ENCODE measurements around the gene CCNDBP1. TPM values are rescaled to one million over a fixed set of nuclear protein-coding genes. Genes with fewer than 3 reads are reported as not detected.

Gene CCNDBP1
- total RNA-seq, 1 donor from 2014 or later: 71.0 TPM

DNA sequence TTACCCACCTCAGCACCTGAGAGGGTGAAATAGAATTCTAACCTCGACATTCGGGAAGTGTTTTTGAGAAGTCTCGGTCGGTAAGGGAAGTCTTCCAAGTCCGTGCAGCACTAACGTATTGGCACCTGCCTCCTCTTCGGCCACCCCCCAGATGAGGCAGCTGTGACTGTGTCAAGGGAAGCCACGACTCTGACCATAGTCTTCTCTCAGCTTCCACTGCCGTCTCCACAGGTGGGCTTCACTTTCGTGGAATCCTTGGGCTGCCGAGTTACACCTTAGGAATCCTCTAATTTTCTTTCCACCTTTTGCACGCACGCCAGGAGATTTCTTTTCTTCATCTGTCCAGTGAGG, 775 bp downstream of the CCNDBP1 start:
- intact Hi-C loops (cut with DNase I): no loop called here

DNA sequence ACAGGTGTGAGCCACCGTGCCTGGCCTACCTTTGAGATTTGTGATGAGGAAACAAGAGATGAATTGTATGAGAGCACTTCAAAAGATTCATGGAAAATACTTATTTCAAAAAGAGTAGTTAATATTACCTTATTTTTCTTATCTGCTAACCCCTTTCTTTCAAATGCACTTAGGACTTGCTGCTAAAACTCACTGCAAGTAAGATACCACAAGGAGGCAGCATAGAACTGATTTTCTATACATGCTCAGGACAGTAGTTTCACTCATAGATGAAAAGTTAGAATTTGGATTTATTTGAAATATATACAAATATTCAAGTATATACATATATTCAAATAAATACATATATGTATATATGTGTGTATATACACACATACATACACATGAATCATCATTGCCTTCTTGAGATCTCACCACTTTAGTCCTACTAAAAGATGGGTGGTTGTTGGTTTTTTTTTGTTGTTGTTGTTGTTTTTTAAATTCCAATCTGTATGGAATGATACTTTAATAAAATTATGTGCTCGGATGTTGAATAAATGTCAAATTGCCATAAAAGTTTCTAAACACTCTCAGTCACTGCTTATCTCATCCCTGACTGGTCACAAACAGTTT, 2.4 kb downstream of the CCNDBP1 start:
- Histone ChIP-seq H3K27ac (no peak overlapping the region), H3K27me3 (ENCODE audit: low read depth) (no peaks in the 10 kb centered on the region), H3K9me3 (no peaks in the 10 kb centered on the region), H3K4me1 (peaks cover 28% of the 10 kb centered on the region), H3K36me3 (peaks cover 60% of the 10 kb centered on the region), H3K4me3 (no peak overlapping the region)
- no peak for ATAC-seq
- no peak for DNase-seq
- intact Hi-C loops (cut with DNase I): no loop called here
- TF ChIP-seq, protein P1, sequence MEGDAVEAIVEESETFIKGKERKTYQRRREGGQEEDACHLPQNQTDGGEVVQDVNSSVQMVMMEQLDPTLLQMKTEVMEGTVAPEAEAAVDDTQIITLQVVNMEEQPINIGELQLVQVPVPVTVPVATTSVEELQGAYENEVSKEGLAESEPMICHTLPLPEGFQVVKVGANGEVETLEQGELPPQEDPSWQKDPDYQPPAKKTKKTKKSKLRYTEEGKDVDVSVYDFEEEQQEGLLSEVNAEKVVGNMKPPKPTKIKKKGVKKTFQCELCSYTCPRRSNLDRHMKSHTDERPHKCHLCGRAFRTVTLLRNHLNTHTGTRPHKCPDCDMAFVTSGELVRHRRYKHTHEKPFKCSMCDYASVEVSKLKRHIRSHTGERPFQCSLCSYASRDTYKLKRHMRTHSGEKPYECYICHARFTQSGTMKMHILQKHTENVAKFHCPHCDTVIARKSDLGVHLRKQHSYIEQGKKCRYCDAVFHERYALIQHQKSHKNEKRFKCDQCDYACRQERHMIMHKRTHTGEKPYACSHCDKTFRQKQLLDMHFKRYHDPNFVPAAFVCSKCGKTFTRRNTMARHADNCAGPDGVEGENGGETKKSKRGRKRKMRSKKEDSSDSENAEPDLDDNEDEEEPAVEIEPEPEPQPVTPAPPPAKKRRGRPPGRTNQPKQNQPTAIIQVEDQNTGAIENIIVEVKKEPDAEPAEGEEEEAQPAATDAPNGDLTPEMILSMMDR (IDR thresholded peaks at IDR 0.05): peak; percentile 62

More for the DNA sequence above, 775 bp downstream of the CCNDBP1 start:
- ATAC-seq (peak; percentile 21 to 41), DNase-seq (no peak)
- Histone ChIP-seq H3K9me3 (no peaks in the 10 kb centered on the region), H3K36me3 (peaks cover 60% of the 10 kb centered on the region), H3K27me3 (ENCODE audit: low read depth) (no peaks in the 10 kb centered on the region), H3K27ac (peak overlapping the region; percentile 94), H3K4me1 (peaks cover 28% of the 10 kb centered on the region), H3K4me3 (peak overlapping the region; percentile 90)
- TF ChIP-seq, protein P1 (IDR thresholded peaks at IDR 0.05): no peak

- H3K9me3 ChIP-seq: no peaks in the 10 kb centered on the region
- no peak overlapping the region for H3K27ac ChIP-seq
- ATAC-seq (no peak), DNase-seq (no peak)
- H3K4me3 ChIP-seq: no peak overlapping the region
- H3K36me3 ChIP-seq: peaks cover 62% of the 10 kb centered on the region
- H3K4me1 ChIP-seq: peaks cover 28% of the 10 kb centered on the region
- no peaks in the 10 kb centered on the region for H3K27me3 ChIP-seq (ENCODE audit: low read depth)
- intact Hi-C loops (cut with DNase I): no loop called here
- TF ChIP-seq, protein P1 (IDR thresholded peaks at IDR 0.05): no peak
Measured at GRCh38 chr15:43189296-43189695, 4.1 kb downstream of the CCNDBP1 start.

- TF ChIP-seq, protein P1 (IDR thresholded peaks at IDR 0.05): no peak
- Histone ChIP-seq H3K27me3 (ENCODE audit: low read depth) (no peaks in the 10 kb centered on the region), H3K27ac (no peak overlapping the region), H3K4me1 (peaks cover 28% of the 10 kb centered on the region), H3K36me3 (peaks cover 68% of the 10 kb centered on the region), H3K9me3 (no peaks in the 10 kb centered on the region), H3K4me3 (no peak overlapping the region)
- DNase-seq (no peak), ATAC-seq (no peak)
- intact Hi-C loops (cut with DNase I): no loop called here
Measured at GRCh38 chr15:43190178-43190577, 5.0 kb downstream of the CCNDBP1 start.

GRCh38 chr15:43193710-43194109, 8.5 kb downstream of the CCNDBP1 start:
- H3K36me3 ChIP-seq: peaks cover 91% of the 10 kb centered on the region
- H3K27ac ChIP-seq: no peak overlapping the region
- no peak overlapping the region for H3K4me3 ChIP-seq
- H3K4me1 ChIP-seq: peaks cover 5% of the 10 kb centered on the region
- H3K9me3 ChIP-seq: no peaks in the 10 kb centered on the region
- intact Hi-C loops (cut with DNase I): no loop called here
- DNase-seq (no peak), ATAC-seq (no peak)
- H3K27me3 ChIP-seq (ENCODE audit: low read depth): no peaks in the 10 kb centered on the region
- TF ChIP-seq, protein P1 (IDR thresholded peaks at IDR 0.05): no peak
